K562 (cell line): ENCODE data around the gene PKP1. TPM values are rescaled to one million over a fixed set of nuclear protein-coding genes. Genes with fewer than 3 reads are reported as not detected.

Source experiments
- ATAC-seq: fragments of 200-7000 bp; cut with Tn5 transposase; 3 replicates; pipeline ENCODE4 v1.9.1; 2020; ENCODE audit warnings: moderate library complexity
- BruUV-seq: library from RNA; stranded (reverse); fragments of 400-500 nt; replicated peaks from 2 replicates; lab custom pipeline; 2021; lab: Mats Ljungman, UMichigan
- CTCF ChIA-PET: fragments of 300-600 bp; formaldehyde crosslinking; extraction: SDS; loops from one replicate; lab custom pipeline; 2021; ENCODE audit warnings: low intra/inter-chr PET ratio; lab: Yijun Ruan, JAX
- POLR2A ChIA-PET: fragments of 300-600, 350-650 bp; sonication (Branson Sonifier 250); formaldehyde crosslinking; extraction: SDS; loops from one replicate; lab custom pipeline; 2021; ENCODE audit warnings: antibody characterized with exemption, inconsistent platforms; lab: Yijun Ruan, JAX
- DNase-seq, 4 experiments: peaks; one replicate each; pipeline versions ENCODE4 v3.0.0 to v3.0.0-alpha.2; 2011 to 2018; ENCODE audit warnings: low spot score in 3 of 4, mixed read lengths in 3 of 4; ENCODE audit errors: extremely low read depth in 1 of 4
- FAIRE-seq: peaks from 2 replicates; lab custom pipeline; 2011; peaks lifted over from hg19 to GRCh38; lab: Jason Lieb, UNC
- H2AFZ ChIP-seq: 2 replicates; pipeline ENCODE4 v1.6.0; 2011; ENCODE audit warnings: low read depth, low read length, control low read depth, inconsistent platforms
- H3K27ac ChIP-seq: fragments of 200-600 bp; 3 replicates; pipeline ENCODE4 v1.8.0; 2011; ENCODE audit warnings: low read depth, mild to moderate bottlenecking, control low read depth, inconsistent platforms, low read length, moderate library complexity, mixed read lengths; ENCODE audit errors: extremely low read depth
- H3K27me3 ChIP-seq, 2 experiments: fragments of 300-600 bp in 1 of 2; 2 replicates in 1 of 2; 3 replicates in 1 of 2; pipeline versions ENCODE4 v1.6.0 to v1.8.0; 2011; ENCODE audit warnings: inconsistent platforms in 2 of 2, low read length in 2 of 2, mild to moderate bottlenecking in 1 of 2, mixed read lengths in 1 of 2, moderate library complexity in 1 of 2; ENCODE audit not compliant: control insufficient read depth in 2 of 2, insufficient read depth in 2 of 2
- H3K36me3 ChIP-seq: fragments of 300-600 bp; 3 replicates; pipeline ENCODE4 v1.8.0; 2011; ENCODE audit warnings: mild to moderate bottlenecking, low read length, inconsistent platforms; ENCODE audit not compliant: control insufficient read depth, insufficient read depth
- H3K4me1 ChIP-seq, 2 experiments: fragments of 200-600 bp in 1 of 2; replicated peaks in 1 of 2; 2 replicates in 1 of 2; 3 replicates in 1 of 2; pipeline versions ENCODE4 v1.5.1 to v1.8.0; 2011; ENCODE audit warnings: inconsistent platforms in 2 of 2, low read length in 2 of 2, mild to moderate bottlenecking in 1 of 2, mixed read lengths in 1 of 2, moderate library complexity in 1 of 2; ENCODE audit not compliant: control insufficient read depth in 2 of 2, insufficient read depth in 2 of 2
- H3K4me2 ChIP-seq: 2 replicates; pipeline ENCODE4 v1.6.1; 2011; ENCODE audit warnings: low read length, control low read depth, inconsistent platforms, mixed read lengths; ENCODE audit not compliant: insufficient read depth
- H3K4me3 ChIP-seq: fragments of 200-600 bp; sonication (generic), shearing (Covaris generic); 2 replicates; pipeline ENCODE4 v1.5.1; 2016; ENCODE audit warnings: control low read depth, inconsistent platforms
- H3K79me2 ChIP-seq: fragments of 200-600 bp; 3 replicates; pipeline ENCODE4 v1.8.0; 2011; ENCODE audit warnings: low read length, inconsistent platforms; ENCODE audit not compliant: control insufficient read depth, insufficient read depth
- H3K9ac ChIP-seq, 2 experiments: 2 replicates each; pipeline versions ENCODE4 v1.6.0 to v1.6.1; 2011; ENCODE audit warnings: low read depth in 2 of 2, low read length in 2 of 2, control low read depth in 1 of 2, inconsistent platforms in 1 of 2, mild to moderate bottlenecking in 1 of 2, mixed read lengths in 1 of 2; ENCODE audit not compliant: insufficient read depth in 1 of 2
- H3K9me1 ChIP-seq: one replicate; pipeline ENCODE4 v1.6.0; 2011; ENCODE audit warnings: inconsistent platforms, mild to moderate bottlenecking, low read length, moderate library complexity; ENCODE audit not compliant: control insufficient read depth, insufficient read depth
- H3K9me3 ChIP-seq: replicated peaks from 2 replicates; pipeline ENCODE4 v1.5.1; 2011; ENCODE audit warnings: low read depth, low read length, inconsistent platforms; ENCODE audit not compliant: control insufficient read depth, insufficient read depth
- H4K20me1 ChIP-seq: replicated peaks from 2 replicates; pipeline ENCODE4 v1.6.1; 2011; ENCODE audit warnings: low read length, inconsistent platforms, mixed read lengths; ENCODE audit not compliant: control insufficient read depth, insufficient read depth
- AFF1 ChIP-seq, 2 experiments: fragments of 450-650 bp; IDR thresholded peaks; 2 replicates each; pipeline ENCODE4 v1.6.1; 2018; ENCODE audit warnings: mild to moderate bottlenecking in 2 of 2, low read depth in 1 of 2; ENCODE audit not compliant: partially characterized antibody in 2 of 2
- CBFA2T2 ChIP-seq: fragments of 450-650 bp; conservative IDR thresholded peaks from 2 replicates; pipeline ENCODE4 v1.6.1; 2017; ENCODE audit warnings: mild to moderate bottlenecking
- NR2F6 ChIP-seq: fragments of 450-650 bp; formaldehyde crosslinking; IDR thresholded peaks from 2 replicates; pipeline ENCODE4 v1.4.0; 2020; ENCODE audit warnings: mild to moderate bottlenecking
- TFAM ChIP-seq: fragments of 250-450 bp; sonication (Bioruptor Pico); conservative IDR thresholded peaks from 2 replicates; pipeline ENCODE4 v1.5.0; 2021; ENCODE audit warnings: mild to moderate bottlenecking, moderate library complexity
- ZNF3 ChIP-seq: fragments of 250-450 bp; sonication (Bioruptor Pico); IDR thresholded peaks from 2 replicates; pipeline ENCODE4 v1.5.0; 2021; ENCODE audit warnings: mild to moderate bottlenecking, moderate library complexity
- ZNF639 ChIP-seq, 2 experiments: fragments of 200-800 bp in 1 of 2; sonication (Bioruptor generic) in 1 of 2; sonication (generic) in 1 of 2; formaldehyde crosslinking in 1 of 2; IDR thresholded peaks in 1 of 2; conservative IDR thresholded peaks in 1 of 2; 2 replicates each; pipeline versions ENCODE4 v1.5.0 to v1.6.1; 2016 to 2020; ENCODE audit warnings: missing compliant biosample characterization in 1 of 2, missing genetic modification characterization in 1 of 2, missing genetic modification reagents in 1 of 2
- WGBS: fragments of 100-300 bp; shearing (Covaris generic); methylation state at CpG from one replicate; pipeline ENCODE4 v1.1.6; 2016; ENCODE audit warnings: low coverage, mixed read lengths; ENCODE audit not compliant: insufficient coverage; ENCODE audit errors: missing lambda C conversion rate; 5-methylcytosine and 5-hydroxymethylcytosine counted together
- in situ Hi-C: fragments of 300-500 bp; cut with MboI; formaldehyde crosslinking; loops from 4 replicates; pipeline ENCODE4 v1.15.0; 2018; ENCODE audit warnings: inconsistent platforms, mixed read lengths
- intact Hi-C: fragments of 100-400 bp; cut with micrococcal nuclease; formaldehyde crosslinking; loops from 2 replicates; pipeline ENCODE4 v1.14.2; 2022
- polyA plus RNA-seq, 8 experiments: library from polyadenylated mRNA; depleted of rRNA in 4 of 8; stranded (reverse) in 5 of 8; unstranded in 3 of 8; fragments of >200 nt; fragmentation: Nextera tagmentation in 2 of 8; fragmentation: Illumina TruSeq in 1 of 8; extraction: Ambion mirVana in 2 of 8; extraction: Trizol in 1 of 8; gene quantifications; 2 replicates each; pipeline versions ENCODE4 v1.2.1 to v1.2.3, GENCODE V29; 2011 to 2014; ENCODE audit warnings: inconsistent platforms in 1 of 8, missing spikeins in 1 of 8
- total RNA-seq, 7 experiments: library from RNA; depleted of rRNA in 6 of 7; stranded (reverse); fragments of >200 nt in 6 of 7; fragmentation: Illumina TruSeq in 2 of 7; extraction: Trizol in 2 of 7; gene quantifications; 2 replicates each; pipeline versions ENCODE4 v1.2.1 to v1.2.3, GENCODE V29; 2011 to 2021; ENCODE audit warnings: low replicate concordance in 1 of 7

PKP1 gene
- total and polyA plus RNA-seq, 9 of the 15 experiments (the other 6 are each of a cell fraction or from before 2014, with no cell fraction given) = not detected

- Histone ChIP-seq H3K4me3 (no peak overlapping the region), H3K27me3 (peaks cover 40 to 67% of the 10 kb centered on the region in 2 experiments), H3K4me1 (no peaks in the 10 kb centered on the region), H3K36me3 (no peaks in the 10 kb centered on the region), H3K9me1 (no peaks in the 10 kb centered on the region), H3K9me3 (no peaks in the 10 kb centered on the region), H3K27ac (no peak overlapping the region), H3K9ac (no peak overlapping the region), H3K79me2 (no peaks in the 10 kb centered on the region), H4K20me1 (no peaks in the 10 kb centered on the region; the same call in 1 of the 2 replicates), H2AFZ (no peak overlapping the region), H3K4me2 (no peak overlapping the region)
- BruUV-seq = no TSS peak
- ATAC-seq = no peak; the same call in 2 of the 3 replicates
- TF ChIP-seq TFAM (CRISPR knock-in tag) = no peak
- no peak for TF ChIP-seq ZNF3
- no peak for TF ChIP-seq AFF1 (IDR thresholded peaks at IDR 0.05; ENCODE audit: low read depth in 1 of 2, partially characterized antibody in 2 of 2)
- TF ChIP-seq CBFA2T2 = no peak
- no peak for TF ChIP-seq NR2F6 (CRISPR knock-in tag)
- no peak for TF ChIP-seq ZNF639 (CRISPR knock-in tag; conservative IDR thresholded peaks at IDR 0.05 in 1 of 2, IDR thresholded peaks at IDR 0.05 in 1 of 2)
- ChIA-PET POLR2A (interaction anchor here (0.7 to 1.7 kb wide), 5 partner anchors 17 to 546 kb away, joined by 3 to 5 read pairs (median 3); partner anchors contain the start of gene PKP1), CTCF (no interaction called here)
- in situ Hi-C loops = no loop called here
- no peak for DNase-seq
- intact Hi-C loops = no loop called here
- FAIRE-seq = no peak
- 5% methylated on average over 6 of the region's 6 CpGs for WGBS
These were observed 16.7 kb downstream of the PKP1 start for GRCh38 chr1:201299968-201300367.
